HG03066 (cell line): ENCODE results near the gene IP6K2.
"Not testable (repeated sequence)": the region's sequence is repeated elsewhere in the genome, so short reads cannot be mapped to it uniquely, and the experiment has no call there.

Experiments used
- ATAC-seq: cut with Tn5 transposase; IDR thresholded peaks from one replicate; pipeline ENCODE4 v1.9.1; 2021; ENCODE audit warnings: low read depth; ENCODE audit not compliant: unreplicated experiment

IP6K2 gene

DNA sequence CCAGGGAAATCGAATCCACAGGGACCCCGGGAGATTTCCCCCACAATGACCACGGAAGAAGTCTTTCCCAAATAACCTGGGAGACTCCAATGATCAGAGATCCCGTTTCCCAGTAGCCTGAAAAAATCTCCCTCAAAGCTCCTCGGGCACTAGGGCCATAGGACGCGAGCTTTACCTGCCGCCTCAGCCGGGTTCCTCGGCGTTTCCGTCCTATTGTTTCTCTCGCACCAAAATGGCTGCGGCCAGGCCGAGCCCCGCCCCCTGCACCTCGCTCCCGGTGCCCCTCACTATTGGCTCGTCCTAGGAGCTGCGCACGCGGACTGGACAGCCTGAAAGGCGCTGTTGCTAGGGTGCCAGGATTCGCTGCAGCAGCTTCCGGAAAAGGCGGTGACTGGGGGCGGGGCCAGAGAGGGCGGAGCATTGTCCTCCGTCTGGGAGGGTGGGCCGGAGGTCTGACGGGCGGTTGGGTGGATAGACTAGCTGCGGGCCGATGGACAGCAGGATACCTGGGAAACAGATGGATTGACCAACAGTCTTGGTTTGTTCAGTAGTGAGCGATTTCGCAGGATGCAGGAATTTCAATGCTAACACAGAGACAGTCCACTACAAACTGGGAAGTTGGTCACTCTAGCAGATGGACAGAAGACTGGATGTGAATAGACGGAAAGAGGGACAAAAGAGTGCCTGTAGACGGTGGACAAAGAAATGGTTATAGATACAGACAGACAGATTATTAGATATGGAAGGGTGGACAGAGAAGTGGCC, at the start of gene IP6K2:
TSS of gene IP6K2 (minus strand) at position 240 of the 765 bp plus-strand sequence. CDS start 21,930 bp downstream, outside the sequence.
- peak; percentile 97 for ATAC-seq

- ATAC-seq: no peak
Observed at GRCh38 chr3:48765376-48765775, 48.4 kb upstream of the IP6K2 start.

GRCh38 chr3:48762816-48763215, 45.8 kb upstream of the IP6K2 start:
- ATAC-seq: no peak

- ATAC-seq: not testable (repeated sequence)
Observed at GRCh38 chr3:48759991-48760540, 43.0 kb upstream of the IP6K2 start.

DNA sequence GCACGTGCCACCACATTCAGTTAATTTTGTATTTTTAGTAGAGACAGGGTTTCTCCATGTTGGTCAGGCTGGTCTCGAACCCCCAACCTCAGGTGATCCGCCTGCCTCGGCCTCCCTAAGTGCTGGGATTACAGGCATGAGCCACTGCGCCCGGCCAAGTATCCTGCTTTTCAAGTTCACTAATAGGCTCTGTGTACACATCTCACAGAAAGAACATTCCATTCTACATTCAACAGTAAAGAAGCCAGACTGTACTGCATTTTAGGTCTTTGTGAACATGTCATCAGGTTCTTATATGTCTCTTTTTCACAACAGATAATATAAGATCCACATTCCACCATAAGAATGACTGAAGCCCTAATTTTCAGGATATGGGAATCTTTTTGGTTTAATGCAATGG, 42.5 kb upstream of the IP6K2 start:
- not testable (repeated sequence) for ATAC-seq

DNA sequence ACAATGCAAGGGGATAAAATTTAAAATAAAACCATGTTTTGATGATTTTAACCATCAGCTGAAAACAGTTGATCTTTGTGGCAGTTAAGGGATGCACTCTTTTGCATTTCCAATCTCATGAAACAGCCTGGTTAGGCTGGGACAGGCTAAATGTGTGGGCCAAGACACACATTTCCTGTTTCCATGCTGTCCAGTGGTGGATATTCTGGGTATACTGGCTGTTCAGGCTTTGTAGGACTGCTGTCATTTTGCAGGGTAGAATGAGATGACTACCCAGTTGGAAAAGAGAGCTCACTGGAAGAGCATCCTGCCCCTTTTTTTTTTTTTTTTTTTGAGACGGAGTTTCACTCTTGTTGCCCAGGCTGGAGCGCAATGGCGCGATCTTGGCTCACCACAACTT, 42.0 kb upstream of the IP6K2 start:
- no peak for ATAC-seq

DNA sequence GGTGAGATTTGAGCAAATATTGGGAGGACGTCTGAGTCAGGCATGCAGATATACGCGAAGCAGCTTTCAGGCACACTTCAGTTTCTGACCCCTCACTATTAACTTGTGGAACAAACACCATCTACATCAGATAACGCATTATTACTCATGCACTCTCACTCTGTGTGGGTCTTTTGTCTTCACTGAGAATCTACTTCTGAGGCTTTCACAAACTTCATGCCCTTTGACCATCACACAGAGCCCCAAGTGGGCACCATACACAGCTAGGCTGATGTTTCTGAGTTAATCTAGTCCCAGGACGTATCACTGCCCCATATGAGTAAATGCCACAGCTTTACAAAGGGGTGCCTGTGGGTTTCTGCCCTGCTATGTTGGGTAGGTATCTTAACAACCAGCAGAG, 39.6 kb upstream of the IP6K2 start:
- no peak for ATAC-seq

DNA sequence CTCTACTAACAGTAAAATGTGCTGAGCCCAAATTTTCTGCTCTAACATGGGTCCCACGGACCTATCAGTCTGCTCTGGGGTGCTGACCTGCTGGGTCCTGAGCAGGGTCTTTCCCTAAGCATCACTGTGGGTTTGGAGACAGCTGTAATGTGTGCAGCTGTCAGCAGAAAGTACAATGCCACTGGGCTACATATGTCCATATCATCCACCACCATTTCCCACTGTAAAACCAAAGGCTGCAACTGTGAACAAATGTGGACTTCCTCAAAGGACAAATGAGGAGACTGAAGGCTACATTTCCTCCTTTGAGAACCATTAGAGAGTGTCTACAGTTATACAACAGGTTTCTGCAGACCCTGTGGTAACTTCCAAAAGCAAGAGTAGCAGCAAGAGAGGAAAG, 33.8 kb upstream of the IP6K2 start:
- ATAC-seq: no peak

DNA sequence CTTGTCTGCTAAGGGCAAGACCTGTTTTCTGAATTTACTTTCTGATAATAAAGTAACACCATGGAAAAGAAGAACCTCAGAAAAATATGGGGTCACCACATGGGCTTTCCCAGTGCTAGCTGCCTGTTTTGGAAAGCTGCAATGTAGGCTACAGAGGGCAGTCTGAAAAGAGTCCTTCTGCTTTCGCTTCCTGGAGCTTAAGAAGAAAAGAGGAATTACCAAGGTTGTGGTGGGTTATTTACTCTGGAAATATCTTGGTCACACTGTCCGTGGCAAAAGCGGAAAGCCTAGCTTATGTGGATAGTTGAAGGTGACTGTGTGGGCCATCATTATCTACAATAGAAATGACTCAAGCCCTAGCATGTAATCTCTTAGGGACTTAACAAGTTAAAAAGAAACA, 31.7 kb upstream of the IP6K2 start:
- ATAC-seq: no peak

GRCh38 chr3:48747706-48748105, 30.7 kb upstream of the IP6K2 start:
- ATAC-seq: no peak

DNA sequence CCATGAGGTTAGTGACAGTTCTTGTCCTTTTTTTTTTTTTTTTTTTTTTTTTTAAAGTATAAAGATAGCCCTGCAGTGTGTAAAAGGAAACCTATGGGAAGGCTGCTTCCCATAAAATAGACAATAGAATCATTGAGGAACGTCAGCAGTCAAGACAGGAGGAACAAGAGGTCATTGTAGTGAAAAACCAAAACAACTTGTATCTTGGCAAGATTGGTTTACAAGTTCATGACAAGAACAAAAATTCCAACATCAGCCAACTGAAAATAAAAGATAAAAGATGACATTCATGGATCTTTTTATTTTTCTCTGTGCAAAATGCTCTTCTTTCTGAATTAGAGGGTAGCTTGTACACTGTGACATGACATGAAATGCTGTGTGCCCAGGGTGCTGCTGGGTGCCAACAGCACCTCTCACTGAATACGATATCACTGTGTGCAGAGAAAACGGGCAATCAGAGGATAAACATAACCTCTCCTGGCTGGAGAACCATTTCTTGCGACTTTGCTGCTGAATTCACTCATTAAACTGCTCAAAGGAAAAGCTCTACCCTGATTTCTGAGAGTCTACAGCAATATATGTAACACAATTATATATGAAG, 30.1 kb upstream of the IP6K2 start:
- no peak for ATAC-seq

- ATAC-seq: no peak
Observed at GRCh38 chr3:48743773-48744172, 26.8 kb upstream of the IP6K2 start.

DNA sequence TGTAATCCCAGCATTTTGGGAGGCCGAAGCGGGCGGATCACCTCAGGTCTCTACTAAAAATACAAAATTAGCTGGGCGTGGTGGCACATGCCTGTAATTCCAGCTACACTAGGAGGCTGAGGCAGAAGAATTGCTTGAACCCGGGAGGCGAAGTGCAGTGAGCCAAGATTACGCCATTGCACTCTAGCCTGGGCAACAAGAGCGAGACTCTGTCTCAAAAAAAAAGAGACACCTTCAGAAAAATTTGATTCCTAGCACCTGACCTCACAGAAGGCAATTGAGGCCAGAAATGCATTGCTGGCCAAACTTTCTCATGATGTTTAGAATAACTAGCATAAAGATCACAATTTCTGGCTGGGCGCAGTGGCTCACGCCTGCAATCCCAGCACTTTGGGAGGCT, 24.2 kb upstream of the IP6K2 start:
- not testable (repeated sequence) for ATAC-seq

DNA sequence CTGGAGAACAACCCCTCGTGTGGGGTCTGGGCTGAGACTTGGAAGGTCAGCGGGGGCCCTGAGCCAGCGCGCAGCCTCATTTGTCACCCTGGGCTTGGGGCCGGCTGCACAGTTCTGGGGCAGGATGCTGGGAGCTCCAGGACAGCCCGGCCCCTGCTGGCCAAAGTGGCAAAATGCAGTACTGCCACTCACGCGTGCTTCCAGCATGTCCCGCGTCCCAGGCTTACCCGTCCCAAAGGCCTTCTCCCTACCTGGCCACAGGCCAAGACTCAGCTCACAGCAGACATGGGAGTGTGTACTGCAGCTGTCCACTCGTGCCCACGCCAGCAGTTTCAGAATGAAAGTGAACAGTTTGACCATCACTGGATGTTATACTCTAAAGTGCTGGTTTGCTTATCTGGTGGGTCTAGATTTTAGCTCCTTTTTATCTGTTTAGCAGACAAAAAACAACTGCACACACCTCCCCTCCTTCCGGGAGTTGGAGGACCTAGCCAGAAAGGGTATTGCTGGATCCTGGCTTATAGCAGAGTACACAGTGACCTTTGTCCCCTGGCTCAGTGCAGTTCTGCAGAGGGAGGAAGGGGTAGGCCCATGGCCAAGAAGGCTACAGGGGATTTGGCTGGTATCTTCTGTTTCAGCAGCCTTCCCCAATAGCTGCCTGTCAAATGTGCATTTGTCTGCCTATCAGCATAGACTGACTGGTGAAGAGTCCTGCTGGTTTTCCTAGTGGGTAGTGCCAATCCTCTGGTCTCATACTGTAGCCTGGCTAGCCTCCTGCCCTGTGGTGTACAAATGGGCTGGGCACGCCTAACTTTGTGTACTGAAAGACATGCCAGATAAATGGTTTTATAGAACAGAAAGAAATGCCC, 23.2 kb upstream of the IP6K2 start:
- ATAC-seq: peak; percentile 87

DNA sequence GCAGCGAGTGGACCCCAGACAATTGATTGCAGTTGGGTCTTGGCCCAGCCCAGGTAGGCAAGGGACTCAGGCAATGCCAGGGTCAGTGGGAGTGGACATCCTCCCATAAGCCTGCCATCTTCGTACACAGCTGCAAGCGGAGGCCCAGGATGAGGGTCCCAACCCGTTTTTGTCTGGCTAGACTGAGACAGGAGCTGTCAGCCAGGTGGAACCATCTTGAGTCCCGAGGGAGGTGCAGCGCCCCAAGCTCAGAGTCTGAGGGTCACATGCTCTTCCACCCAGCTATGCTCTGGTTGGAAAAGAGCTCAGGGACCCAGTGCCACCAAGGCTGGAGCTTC, 22.6 kb upstream of the IP6K2 start:
- ATAC-seq: no peak

GRCh38 chr3:48738926-48739616, 22.1 kb upstream of the IP6K2 start:
- ATAC-seq: no peak

DNA sequence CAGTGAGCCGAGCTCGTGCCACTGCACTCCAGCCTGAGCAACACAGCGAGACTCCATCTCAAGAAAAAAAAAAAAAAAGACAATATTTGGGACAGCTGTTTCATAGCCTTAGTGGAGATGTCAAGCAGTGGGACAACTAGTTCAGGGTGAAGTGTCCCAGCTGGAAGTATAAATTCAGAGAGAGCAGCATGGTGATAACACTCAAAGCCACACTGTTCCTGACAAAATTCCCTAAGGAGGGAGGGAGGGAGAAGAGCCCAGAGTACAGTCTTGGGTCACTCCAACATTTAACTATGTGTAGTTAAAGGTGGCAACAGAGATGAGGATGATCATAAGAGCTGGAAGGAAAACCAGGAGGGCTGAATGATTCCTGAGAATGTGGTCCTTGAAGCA, 21.1 kb upstream of the IP6K2 start:
- ATAC-seq: no peak

DNA sequence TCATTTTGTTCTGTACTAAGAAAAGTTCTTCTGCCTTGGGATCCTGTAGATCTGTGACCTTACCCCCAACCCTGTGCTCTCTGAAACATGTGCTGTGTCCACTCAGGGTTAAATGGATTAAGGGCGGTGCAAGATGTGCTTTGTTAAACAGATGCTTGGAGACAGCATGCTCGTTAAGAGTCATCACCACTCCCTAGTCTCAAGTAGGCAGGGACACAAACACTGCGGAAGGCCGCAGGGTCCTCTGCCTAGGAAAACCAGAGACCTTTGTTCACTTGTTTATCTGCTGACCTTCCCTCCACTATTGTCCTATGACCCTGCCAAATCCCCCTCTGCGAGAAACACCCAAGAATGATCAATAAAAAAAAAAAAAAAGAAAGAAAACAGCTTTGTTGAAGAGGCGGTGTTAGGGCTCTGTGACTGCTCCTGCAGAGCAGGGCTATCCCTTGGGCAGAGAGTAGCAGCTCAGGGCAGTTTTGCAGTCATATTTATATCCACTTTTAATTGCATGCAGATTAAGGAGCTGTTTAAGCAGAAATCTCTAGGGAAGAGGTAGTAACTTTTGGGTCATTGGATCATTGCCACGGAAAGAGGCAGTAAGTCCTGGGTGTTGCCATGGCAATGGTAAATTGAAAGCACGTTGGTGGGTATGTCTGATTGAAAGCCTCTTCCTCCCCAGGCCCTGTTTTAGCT, 18.2 kb upstream of the IP6K2 start:
- not testable (repeated sequence) for ATAC-seq

GRCh38 chr3:48734541-48734940, 17.5 kb upstream of the IP6K2 start:
- not testable (repeated sequence) for ATAC-seq
